H1 (cell line): ENCODE data around the gene MRTFA. TPM values are rescaled to one million over a fixed set of nuclear protein-coding genes. Genes with fewer than 3 reads are reported as not detected.

Experiments used
- PHF8 ChIP-seq: fragments of 200-600 bp; sonication (generic); conservative IDR thresholded peaks from 2 replicates; pipeline ENCODE4 v1.7.1; 2012; ENCODE audit warnings: low read depth, mild to moderate bottlenecking, inconsistent platforms, low read length, moderate library complexity
- SIN3A ChIP-seq, 2 experiments: IDR thresholded peaks in 1 of 2; conservative IDR thresholded peaks in 1 of 2; 2 replicates each; pipeline ENCODE4 v1.6.1; 2011 to 2012; ENCODE audit warnings: low read length in 2 of 2, improper control_type of control experiment in 1 of 2, low read depth in 1 of 2, mild to moderate bottlenecking in 1 of 2
- SP2 ChIP-seq: IDR thresholded peaks from 2 replicates; pipeline ENCODE4 v1.6.1; 2012; ENCODE audit warnings: mild to moderate bottlenecking, low read length, inconsistent platforms
- SRF ChIP-seq: IDR thresholded peaks from 2 replicates; pipeline ENCODE4 v1.6.1; 2011; ENCODE audit warnings: mild to moderate bottlenecking, low read depth, low read length, moderate library complexity
- TAF7 ChIP-seq: optimal IDR thresholded peaks from 2 replicates; pipeline ENCODE3; 2011; ENCODE audit warnings: low read depth, mild to moderate bottlenecking, inconsistent platforms, low read length, moderate library complexity, borderline replicate concordance
- YY1 ChIP-seq: IDR thresholded peaks from 2 replicates; pipeline ENCODE4 v1.6.1; 2011; ENCODE audit warnings: low read depth, mild to moderate bottlenecking, low read length
- polyA plus RNA-seq, 7 experiments: library from polyadenylated mRNA; depleted of rRNA in 3 of 7; stranded (reverse) in 5 of 7; unstranded in 2 of 7; fragments of >200 nt in 5 of 7; fragments of 200-250 nt in 2 of 7; gene quantifications; 1 replicate in 5 of 7; 2 replicates in 1 of 7; 4 replicates in 1 of 7; pipeline versions ENCODE4 v1.2.1 to v1.2.3, GENCODE V29; 2011 to 2013; ENCODE audit warnings: missing spikeins in 2 of 7, mixed read lengths in 2 of 7
- total RNA-seq: library from RNA; stranded (reverse); fragmentation: NEBNext Ultra II Directional; extraction: Animal tissue kit (Norgen Biotek cat#: 25700); gene quantifications from 2 replicates; pipeline ENCODE4 v1.2.1, GENCODE V29; 2021
- TF ChIP-seq, protein P1 (sequence below): IDR thresholded peaks from 2 replicates; pipeline ENCODE4 v1.6.1; 2012; ENCODE audit warnings: inconsistent platforms

Gene MRTFA
- total and polyA plus RNA-seq, 2 of the 8 experiments (the other 6 are each of a cell fraction or from before 2014, with no cell fraction given) = 5.4 to 37.9 TPM

DNA sequence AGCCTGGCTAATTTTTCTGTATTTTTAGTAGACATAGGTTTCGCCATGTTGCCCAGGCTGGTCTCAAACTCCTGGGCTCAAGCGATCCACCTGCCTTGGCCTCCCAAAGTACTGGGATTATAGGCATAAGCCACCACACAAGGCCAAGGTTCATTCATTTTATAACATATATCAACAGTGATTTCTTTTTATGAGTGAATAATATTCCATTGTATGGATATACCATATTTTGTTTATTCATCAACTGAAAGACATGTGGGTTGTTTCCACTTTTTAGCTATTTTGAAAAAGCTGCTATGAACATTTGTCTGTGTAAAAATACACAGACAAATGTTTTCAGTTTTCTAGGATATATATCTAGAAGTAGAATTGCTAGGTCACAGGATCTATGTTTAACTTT, 116.0 kb downstream of the MRTFA start (continued):
- no peak for TF ChIP-seq TAF7
- no peak for TF ChIP-seq SRF
- TF ChIP-seq YY1 = no peak
- TF ChIP-seq, protein P1, sequence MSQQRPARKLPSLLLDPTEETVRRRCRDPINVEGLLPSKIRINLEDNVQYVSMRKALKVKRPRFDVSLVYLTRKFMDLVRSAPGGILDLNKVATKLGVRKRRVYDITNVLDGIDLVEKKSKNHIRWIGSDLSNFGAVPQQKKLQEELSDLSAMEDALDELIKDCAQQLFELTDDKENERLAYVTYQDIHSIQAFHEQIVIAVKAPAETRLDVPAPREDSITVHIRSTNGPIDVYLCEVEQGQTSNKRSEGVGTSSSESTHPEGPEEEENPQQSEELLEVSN = no peak
- no peak for TF ChIP-seq PHF8
- no peak for TF ChIP-seq SP2
- no peak for TF ChIP-seq SIN3A (conservative IDR thresholded peaks at IDR 0.05 in 1 of 2, IDR thresholded peaks at IDR 0.05 in 1 of 2; ENCODE audit: low read depth in 1 of 2, low read length in 2 of 2)
- TF ChIP-seq, all 59 proteins: peak for 0
